NCI-H2107 treated with DMSO at 0.1 percent for 48 hours (cell line): ENCODE data around the gene GALNT13.
"Not testable (repeated sequence)": the region's sequence is repeated elsewhere in the genome, so short reads cannot be mapped to it uniquely, and the experiment has no call there.

Experiments
- DNase-seq: peaks from one replicate; lab custom pipeline; 2025; ENCODE audit not compliant: unreplicated experiment; lab: John Stamatoyannopoulos, UW

The GALNT13 gene

GRCh38 chr2:154462634-154463033, 590.9 kb downstream of the GALNT13 start:
- DNase-seq = no peak

GRCh38 chr2:154466226-154466625, 594.5 kb downstream of the GALNT13 start:
- no peak for DNase-seq

- no peak for DNase-seq
These were observed 598.7 kb downstream of the GALNT13 start for GRCh38 chr2:154470376-154470775.

- not testable (repeated sequence) for DNase-seq
These were observed 599.8 kb downstream of the GALNT13 start for GRCh38 chr2:154471492-154471891.

GRCh38 chr2:154477319-154477718, 605.6 kb downstream of the GALNT13 start:
- DNase-seq = no peak

- DNase-seq = no peak
These were observed 608.8 kb downstream of the GALNT13 start for GRCh38 chr2:154480521-154480920.

- DNase-seq = no peak
These were observed 609.6 kb downstream of the GALNT13 start for GRCh38 chr2:154481336-154481735.

GRCh38 chr2:154484338-154485099, 612.8 kb downstream of the GALNT13 start:
- no peak for DNase-seq

GRCh38 chr2:154488801-154489200, 617.1 kb downstream of the GALNT13 start:
- no peak for DNase-seq

GRCh38 chr2:154489266-154489858, 617.6 kb downstream of the GALNT13 start:
- no peak for DNase-seq

- DNase-seq = no peak
These were observed 618.8 kb downstream of the GALNT13 start for GRCh38 chr2:154490530-154490929.

- DNase-seq = no peak
These were observed 623.7 kb downstream of the GALNT13 start for GRCh38 chr2:154495455-154495868.

GRCh38 chr2:154497019-154497418, 625.3 kb downstream of the GALNT13 start:
- no peak for DNase-seq
